Esophagus muscularis mucosa (tissue), 4 donors: ENCODE data around the gene OR5D16.
"Not testable (repeated sequence)": the region's sequence is repeated elsewhere in the genome, so short reads cannot be mapped to it uniquely, and the experiment has no call there.

ENCODE experiments used
- EP300 ChIP-seq: sonication (generic); formaldehyde crosslinking; IDR thresholded peaks from one replicate; pipeline ENCODE4 v1.6.1; 2017; ENCODE audit warnings: antibody characterized with exemption
- POLR2A ChIP-seq: fragments of 450-650 bp; IDR thresholded peaks from one replicate; pipeline ENCODE4 v1.6.1; 2017; ENCODE audit warnings: antibody characterized with exemption, moderate library complexity, mild to moderate bottlenecking, low read depth
- POLR2AphosphoS5 ChIP-seq, 2 donors: sonication (generic); formaldehyde crosslinking; IDR thresholded peaks; one replicate each; pipeline ENCODE4 v1.6.1; 2017; ENCODE audit warnings: antibody characterized with exemption in 2 of 2
- TF ChIP-seq, protein P1 (sequence below), 3 experiments: fragments of 200-600 bp in 2 of 3; fragments of 450-650 bp in 1 of 3; sonication (generic) in 2 of 3; IDR thresholded peaks; one replicate each; pipeline ENCODE4 v1.5.1; 2017 to 2019; ENCODE audit warnings: antibody characterized with exemption in 3 of 3, mild to moderate bottlenecking in 2 of 3, moderate library complexity in 1 of 3

DNA sequence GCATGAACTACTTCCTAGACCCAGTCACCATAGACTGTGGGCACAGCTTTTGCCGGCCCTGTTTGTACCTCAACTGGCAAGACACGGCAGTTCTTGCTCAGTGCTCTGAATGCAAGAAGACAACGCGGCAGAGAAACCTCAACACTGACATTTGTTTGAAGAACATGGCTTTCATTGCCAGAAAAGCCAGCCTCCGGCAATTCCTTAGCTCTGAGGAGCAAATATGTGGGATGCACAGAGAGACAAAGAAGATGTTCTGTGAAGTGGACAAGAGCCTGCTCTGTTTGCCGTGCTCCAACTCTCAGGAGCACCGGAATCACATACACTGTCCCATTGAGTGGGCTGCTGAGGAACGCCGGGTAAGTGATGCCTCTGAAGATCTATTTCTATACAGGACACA lies 46.9 kb downstream of the OR5D16 start:
- TF ChIP-seq, protein P1, sequence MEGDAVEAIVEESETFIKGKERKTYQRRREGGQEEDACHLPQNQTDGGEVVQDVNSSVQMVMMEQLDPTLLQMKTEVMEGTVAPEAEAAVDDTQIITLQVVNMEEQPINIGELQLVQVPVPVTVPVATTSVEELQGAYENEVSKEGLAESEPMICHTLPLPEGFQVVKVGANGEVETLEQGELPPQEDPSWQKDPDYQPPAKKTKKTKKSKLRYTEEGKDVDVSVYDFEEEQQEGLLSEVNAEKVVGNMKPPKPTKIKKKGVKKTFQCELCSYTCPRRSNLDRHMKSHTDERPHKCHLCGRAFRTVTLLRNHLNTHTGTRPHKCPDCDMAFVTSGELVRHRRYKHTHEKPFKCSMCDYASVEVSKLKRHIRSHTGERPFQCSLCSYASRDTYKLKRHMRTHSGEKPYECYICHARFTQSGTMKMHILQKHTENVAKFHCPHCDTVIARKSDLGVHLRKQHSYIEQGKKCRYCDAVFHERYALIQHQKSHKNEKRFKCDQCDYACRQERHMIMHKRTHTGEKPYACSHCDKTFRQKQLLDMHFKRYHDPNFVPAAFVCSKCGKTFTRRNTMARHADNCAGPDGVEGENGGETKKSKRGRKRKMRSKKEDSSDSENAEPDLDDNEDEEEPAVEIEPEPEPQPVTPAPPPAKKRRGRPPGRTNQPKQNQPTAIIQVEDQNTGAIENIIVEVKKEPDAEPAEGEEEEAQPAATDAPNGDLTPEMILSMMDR (IDR thresholded peaks at IDR 0.05), result not testable (repeated sequence)
- TF ChIP-seq POLR2A; POLR2AphosphoS5 (IDR thresholded peaks at IDR 0.05); EP300: not testable (repeated sequence)
